ENCODE measurements around the gene GAGE10.

Gene GAGE10, protein sequence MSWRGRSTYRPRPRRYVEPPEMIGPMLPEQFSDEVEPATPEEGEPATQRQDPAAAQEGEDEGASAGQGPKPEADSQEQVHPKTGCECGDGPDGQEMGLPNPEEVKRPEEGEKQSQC
- total RNA-seq: 0 to 0.12 (median 0) reads per million in 18 experiments

DNA sequence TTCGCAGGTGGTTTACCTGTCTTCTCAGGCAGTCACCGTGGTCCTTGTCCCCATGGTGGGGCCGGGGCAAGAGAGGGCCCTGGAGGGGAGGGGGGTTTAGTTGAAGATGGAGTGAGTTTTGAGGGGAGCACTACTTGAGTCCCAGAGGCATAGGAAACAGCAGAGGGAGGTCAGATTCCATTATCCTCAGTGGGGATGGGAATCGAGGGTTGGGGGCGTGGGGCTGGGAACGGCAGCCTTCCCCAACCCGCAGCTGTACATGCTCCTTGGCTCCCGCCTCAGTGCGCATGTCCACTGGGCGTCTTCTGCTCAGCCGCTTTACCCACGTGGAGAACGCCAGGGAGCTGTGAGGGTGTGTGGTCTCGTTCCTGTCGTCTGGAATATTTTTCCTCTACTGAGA lies at the start of gene GAGE10:
GAGE10 (plus strand) TSS at position 301 of the 400 bp plus-strand sequence. CDS start 1,214 bp downstream, outside the sequence.
- DNase-seq: no peak

DNA sequence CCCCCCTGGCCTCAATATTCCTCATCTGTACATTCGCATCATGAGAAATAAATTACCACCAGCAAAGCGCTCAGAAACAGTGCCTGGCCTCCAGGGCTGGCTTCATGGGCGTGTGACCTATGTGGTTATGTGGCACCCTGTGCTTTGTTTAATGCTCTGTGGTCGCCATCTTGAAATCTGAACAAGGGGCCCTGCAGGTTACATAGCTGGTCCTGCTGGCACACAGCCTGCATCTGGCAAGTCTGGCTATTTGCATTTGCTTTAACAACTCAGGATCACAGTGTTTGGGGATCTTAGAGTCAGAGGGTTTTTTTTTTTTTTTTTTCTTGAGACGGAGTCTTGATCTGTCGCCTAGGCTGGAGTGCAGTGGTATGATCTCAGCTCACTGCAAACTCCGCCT lies 48.8 kb upstream of the GAGE10 start:
- DNase-seq: no peak

DNA sequence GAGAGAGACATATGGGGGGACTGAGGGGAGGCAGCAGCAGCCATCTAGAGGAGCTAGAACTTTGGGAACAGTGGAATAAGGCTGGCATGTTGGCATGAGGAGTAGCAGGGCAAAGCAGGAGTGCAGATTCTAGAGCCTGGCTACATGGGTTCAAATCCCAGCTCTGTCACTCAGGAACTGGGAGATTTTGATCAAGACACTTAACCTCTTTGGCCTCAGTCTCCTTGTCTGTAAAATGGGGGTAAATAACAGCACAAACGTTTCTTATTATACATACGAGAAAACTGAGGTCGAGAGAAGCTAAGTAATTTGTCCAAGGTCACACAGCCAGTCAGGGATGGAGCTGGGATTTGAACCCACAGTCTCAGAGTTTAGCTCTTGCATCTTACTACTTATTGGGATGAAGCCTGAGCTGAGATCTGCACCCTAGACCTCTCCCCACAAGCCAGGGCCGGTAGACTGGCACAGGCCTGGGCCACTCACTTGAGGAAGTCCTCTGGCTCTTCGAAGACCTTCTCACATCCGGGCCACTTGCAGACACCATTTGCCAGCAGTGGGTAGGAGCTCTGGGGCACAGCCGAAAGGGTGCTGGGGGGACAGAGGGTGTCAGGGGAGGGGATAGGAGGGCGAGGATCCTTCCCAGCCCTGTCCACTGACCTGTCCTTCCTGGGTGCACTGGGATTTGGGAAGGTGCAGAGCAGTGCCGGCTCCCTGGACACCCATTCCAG lies 47.0 kb upstream of the GAGE10 start:
- no peak for DNase-seq

DNA sequence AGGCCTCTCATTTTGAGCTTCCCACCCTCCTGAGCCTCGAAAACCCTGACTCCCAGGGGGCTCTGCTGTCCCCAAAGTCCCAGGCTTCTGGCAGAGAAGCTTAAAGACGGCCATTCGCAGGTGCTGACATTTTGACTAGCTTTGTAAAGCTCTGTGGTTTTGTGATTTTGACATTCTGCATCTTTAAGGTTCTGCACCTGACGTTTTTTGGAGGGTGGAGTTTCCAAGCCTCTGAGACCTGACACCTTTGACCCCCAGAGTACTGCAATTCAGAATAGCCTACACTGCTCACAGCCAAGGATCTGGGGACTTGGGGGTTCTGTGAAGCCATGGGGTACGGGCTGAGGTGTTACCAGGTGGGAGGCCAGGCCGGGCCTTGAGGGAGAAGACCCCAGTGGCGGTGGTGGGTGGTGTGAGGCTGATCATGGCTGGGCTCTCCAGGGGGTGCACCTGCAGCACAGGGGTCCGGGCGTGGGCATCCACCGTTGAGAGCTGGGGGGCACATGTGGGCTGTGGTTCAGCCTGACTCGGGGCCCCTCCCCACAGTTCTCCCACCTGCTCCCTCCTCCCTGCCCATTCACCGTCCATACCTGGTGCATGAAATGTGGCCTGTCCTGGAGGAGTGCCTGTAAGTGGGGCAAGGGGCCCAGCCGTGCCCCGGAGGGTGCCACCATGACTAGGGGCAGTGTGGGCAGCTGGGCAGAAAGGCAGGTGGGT lies 46.2 kb upstream of the GAGE10 start:
- DNase-seq: no peak

DNA sequence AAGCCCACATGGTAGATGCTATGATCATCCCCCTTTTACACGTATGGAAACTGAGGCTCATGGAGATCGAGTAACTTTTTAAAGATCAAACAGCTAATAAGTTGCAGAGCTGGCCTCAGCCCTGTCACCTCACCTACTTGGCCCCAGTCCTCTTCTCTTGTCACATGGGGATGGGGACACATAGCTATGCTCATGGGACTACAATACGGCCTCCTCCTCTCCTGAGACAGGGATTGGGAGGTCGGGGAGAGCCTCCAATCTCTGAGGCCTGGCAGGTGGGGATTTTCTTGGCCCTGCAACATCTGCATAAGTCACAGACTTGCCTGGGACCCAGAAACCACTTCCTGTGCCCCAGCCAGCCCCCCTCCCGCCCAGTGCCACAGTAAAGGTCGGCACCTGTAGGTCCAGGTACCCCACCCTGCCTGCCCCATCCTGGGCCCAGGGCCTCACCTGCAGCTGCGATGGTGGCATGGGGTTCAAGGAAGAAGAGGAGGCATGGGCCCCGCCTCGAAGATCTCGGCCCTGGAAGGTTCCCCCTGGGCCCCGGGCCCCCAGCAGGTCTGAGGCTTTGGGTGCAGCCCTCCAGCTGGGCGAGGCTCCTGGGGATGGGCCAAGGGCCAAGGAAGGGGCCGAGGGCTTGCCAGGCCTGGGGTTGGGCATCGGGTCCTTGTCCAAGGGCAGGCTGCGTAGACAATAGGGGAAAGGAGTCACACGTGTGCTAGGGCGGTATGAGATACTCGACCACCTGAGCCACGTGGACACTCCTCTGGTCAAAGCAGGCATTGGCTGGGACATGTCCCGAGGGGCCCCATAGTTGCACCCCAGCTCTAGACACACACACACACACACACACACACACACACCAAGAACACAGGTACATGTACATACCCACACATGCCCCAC lies 45.3 kb upstream of the GAGE10 start:
- DNase-seq: no peak

DNA sequence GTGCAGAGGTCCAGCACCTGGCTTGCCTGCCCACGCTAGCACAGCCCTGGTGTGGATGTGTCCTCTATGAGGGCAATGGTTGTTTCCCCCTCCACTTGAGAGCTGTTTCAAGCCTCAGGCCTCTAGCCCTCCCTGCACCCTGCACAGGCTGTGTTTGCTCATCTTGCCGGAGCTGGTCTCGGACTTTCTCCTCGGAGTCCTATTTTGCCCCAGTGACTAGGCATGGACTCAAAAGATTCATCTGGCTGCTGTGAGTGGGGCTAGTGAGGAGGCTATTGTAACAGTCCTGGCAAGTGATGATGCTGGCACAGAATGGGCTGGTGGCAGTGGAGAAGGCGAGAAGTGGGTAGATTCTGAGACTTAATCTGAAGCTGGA lies 44.7 kb upstream of the GAGE10 start:
- no peak for DNase-seq

DNA sequence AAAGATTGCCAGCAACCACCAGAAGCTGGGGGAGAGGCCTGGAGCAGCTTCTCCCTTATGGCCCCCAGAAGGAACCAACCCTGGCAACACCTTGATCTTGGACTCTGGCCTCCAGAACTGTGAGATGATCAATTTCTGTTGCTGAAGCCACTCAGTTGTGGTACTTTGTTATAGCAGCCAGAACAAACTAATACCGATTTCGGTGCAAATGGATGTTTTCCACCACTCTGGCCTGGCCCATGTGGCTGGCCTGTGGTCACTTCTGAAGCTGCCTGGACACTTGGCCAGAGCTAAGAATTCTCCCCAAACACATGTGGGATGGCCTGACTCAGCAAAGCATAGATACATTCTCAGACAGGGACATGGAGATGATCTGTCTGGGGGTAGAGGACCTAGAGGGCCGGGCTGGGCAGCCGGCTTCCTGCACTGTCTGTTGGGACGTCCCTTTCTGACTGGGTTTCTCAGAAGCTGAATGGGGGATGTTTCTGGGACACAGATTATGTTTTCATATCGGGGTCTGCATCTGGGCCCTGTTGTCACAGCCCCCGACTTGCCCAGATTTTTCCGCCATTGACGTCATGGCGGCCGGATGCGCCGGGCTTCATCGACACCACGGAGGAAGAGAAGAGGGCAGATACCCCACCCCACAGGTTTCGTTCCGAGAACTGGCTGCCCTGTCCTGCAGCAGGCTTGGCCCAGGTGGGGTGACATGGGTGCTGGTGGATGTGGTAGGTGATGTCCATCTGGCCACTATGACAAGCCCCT lies 43.0 kb upstream of the GAGE10 start:
- DNase-seq: no peak

DNA sequence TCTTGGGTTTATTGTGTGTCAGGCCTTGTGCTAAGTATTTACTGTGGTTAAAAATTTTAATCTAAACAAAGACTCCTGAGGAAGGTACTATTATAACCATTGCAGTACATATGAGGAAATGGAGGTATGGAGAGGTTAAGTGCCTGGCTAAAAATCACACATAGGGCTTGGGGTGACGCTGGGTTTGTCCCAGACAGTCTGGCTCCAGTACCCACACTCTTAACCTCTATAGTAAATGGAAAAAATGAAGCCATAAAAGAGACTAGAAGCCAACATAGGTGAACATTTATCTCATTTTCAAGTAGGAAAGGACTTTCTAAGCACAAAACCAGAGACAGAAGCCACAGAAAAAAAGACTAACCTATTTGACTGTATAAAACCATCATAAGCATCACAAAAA lies 40.8 kb upstream of the GAGE10 start:
- DNase-seq: no peak

DNA sequence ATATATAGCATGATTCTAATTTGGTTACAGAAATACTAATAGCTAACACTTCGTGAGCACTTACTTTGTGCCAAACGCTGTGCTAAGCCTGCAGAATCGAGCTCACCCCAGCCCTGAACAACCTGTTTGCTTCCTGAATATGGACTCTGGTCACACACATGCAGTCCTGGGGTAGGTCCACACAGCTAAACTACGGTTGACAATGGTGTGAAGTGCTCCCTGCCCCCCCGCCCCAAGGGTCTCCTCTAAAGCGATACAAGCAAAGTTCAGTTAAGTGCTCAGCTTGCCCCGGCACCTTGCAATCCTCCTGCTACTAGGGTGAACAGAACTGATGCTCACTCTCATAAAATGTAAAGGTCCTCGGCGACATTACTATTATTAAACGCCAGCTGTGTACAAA lies 39.8 kb upstream of the GAGE10 start:
- DNase-seq: no peak

DNA sequence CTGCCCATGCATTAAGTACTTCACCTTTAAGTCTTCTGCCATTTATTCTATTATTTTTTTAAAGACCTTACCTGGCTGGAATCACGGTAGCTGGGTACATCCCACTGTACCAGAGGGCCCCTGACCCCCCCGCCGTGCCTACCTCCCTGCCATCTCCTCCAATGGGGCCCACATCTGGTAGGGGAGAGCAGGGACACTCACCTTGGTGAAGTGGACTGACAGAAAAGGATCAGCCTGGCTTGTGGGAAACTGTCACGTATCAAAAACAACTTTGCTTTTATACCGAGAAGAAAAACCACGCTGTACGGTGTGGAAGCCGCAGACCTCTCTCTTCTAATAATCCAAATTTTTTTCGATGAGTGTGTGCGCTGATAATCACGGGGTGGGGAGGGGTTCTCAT lies 39.0 kb upstream of the GAGE10 start, which contains the start of gene FOXP3:
FOXP3 (minus strand) TSS at position 251 of the 400 bp plus-strand sequence. CDS start 6,205 bp downstream, outside the sequence.
- DNase-seq: no peak

DNA sequence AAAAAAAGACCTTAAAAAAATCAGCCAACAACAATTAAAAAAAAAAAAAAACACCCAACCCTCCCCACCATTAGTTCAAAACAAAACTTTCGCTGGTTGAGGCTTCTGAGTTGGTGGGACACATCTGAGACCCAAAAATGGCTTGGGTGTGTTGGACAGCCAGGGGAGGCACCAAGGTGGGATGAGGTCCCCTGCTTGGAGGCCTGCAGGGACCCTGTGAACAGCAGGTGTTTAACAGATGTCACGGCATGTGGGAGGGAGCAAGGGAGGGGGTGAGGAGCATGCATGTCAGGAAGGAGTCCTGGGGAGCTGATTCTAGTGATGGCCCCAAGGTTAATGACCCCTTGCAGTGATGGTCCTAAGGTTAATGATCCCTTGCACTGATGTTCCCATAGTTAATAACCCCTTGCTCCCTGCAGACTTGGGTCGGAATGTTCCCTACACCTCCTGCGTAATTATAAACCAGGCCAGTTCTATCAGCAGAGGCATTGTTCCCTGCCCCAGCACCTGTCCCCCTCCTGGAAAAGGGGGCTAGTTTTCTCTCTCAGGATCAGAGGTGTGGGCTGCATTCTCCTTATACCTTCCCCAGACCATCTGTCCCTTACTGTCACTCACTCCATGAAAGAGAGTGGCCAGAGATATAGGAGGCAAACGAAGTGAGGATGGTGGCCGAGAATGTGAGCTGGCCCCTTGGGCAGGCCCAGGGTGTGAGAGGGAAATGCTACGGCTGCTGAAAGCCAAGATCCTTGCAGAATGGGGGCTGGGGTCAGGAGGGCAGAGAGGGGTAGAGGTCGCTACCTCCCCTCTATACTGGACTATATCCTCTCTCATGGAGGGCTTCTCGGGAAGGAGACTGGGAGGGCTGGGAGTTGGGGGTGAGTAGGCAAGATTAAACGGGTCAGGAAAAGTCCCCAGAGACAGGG lies 36.7 kb upstream of the GAGE10 start:
- no peak for DNase-seq

DNA sequence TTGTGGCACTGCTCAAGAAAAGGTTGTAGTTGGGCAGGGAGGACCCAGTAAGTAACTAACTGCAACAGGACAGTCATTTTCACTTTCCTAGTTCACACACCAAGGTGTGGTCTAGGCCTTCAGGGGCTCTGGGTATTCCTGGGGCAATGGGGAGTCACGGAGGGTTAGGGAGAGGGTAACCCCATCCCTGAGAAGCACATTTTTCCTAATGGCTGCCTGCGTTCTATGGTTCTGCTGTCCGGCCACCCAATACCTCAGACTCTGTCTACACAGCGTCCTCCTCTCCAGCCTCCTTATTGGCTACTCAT lies 34.8 kb upstream of the GAGE10 start:
- no peak for DNase-seq

DNA sequence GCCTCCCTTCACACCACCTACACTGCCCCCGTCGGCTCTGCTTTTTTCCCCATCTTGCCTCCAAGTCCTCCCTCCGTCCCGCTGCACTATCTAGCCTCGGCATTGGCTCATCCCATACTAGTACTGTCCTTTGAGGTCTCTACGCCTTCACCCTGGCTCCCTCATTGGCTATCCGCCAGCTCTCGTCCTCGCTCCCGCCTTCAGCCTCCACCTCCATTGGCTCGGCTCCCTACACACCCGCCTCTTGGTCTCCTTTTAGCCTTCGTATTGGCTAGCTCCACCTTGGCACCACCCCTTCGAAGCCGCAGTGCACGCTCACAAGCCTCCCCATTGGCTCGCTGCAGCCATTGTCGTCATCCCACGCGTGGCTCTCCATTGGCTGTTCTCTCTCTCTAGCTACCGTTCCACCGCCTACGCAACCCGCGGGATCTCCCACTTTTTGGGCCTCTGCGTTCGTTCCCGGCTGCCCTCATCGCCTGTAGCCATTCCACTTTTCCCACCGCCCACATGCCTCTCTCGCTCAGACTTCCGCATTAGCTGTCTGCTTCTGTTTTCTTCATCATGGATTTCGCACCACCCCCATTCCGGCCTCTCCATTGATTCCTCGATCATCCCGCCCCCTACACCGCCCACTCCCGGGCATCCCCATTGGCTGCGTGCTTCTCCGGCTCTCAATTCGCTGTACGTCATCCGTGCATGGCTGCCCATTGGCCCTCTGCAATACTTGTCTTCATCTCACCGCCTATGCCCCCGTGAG lies 34.3 kb upstream of the GAGE10 start:
- DNase-seq: peak; percentile 97

DNA sequence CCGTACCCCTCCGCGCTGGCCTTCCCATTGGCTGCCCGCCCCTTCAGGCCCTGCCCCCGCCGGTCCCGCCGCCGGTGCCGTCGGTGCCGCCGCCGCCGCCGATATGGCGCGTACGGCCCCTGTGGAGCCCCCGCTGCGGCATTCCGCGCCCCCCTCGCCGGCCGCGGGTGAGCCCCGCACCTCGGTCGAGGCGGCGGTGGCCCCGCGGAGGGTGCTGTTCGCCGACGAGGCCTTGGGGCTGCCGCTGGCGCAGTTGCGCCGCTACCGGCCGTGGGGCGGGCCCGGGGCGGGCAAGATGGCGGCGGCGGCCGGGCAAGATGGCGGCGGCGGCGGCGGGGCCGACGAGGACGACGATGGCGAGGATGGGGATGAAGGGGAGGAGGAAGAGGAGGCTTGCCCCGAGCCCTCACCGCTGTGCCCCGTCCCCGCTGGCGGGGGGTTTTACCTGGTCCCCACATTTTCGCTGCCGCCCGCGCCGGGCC lies 33.6 kb upstream of the GAGE10 start, which contains the start of gene PPP1R3F:
PPP1R3F (plus strand) TSS at position 27 of the 482 bp plus-strand sequence; CDS start at position 104, 77 bp downstream.
- no peak for DNase-seq

DNA sequence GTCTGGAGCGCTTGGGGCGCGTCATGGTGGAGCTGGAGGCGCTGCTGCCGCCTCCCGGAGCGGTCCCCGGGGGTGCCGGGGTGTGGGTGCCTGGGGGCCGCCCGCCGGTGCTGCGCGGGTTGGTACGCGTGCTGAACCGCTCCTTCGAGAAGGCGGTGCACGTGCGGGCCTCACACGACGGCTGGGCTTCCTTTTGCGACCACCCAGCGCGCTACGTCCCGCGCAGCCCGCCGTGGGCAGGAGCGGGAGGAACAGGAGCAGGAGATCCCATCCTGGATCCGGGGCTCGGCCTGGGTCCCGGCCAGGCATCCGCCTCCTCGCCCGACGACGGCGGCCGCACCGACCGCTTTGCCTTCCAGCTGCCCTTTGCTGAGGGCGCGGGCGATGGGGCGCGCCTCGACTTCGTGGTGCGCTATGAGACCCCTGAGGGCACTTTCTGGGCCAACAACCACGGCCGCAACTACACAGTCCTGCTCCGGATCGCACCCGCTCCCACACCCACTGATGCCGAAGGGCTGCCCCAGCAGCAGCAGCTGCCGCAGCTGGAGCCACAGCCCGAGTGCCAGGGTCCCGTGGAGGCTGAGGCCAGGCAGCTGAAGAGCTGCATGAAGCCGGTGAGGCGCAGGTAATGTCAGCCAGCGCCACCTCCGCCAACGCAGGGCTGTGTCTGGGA lies 33.1 kb upstream of the GAGE10 start:
- DNase-seq: no peak

DNA sequence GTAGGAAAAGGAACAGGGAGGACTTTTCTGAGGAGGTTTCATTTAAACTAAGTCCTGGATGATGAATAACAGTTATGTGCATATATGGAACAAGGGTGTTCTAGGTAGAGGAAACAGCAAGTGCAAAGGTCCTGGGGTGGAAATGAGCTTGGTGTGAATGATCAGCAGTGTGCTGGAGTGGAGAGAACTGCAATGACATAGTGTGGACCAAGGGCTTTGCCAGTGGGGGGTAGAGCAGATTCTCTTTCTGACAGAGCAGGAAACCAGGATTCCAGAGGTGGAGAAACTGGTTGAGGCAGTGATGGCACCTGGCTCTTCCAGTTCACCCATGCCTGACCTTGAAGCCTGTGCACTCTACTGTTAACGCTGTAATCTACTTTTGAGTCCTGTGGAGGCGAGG lies 32.1 kb upstream of the GAGE10 start:
- DNase-seq: no peak

DNA sequence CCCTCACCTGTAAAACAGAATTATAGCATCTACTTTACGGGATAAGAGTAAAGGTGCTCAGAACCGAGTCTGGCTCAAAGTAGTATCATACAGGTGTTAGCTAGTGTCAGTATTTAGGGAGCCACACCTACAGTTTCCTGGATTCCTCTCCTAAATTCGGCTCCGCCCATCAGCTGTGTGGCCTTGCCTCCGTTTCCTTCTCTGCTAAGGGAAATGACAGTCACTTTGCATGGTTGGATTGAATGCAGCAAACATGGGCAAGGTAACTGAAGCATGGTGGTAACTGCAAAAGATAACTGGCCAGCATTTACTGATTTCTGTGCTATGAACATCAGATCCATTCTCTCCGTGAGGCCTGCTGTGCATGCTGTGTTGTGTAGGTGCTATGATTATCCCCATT lies 31.0 kb upstream of the GAGE10 start:
- DNase-seq: no peak

DNA sequence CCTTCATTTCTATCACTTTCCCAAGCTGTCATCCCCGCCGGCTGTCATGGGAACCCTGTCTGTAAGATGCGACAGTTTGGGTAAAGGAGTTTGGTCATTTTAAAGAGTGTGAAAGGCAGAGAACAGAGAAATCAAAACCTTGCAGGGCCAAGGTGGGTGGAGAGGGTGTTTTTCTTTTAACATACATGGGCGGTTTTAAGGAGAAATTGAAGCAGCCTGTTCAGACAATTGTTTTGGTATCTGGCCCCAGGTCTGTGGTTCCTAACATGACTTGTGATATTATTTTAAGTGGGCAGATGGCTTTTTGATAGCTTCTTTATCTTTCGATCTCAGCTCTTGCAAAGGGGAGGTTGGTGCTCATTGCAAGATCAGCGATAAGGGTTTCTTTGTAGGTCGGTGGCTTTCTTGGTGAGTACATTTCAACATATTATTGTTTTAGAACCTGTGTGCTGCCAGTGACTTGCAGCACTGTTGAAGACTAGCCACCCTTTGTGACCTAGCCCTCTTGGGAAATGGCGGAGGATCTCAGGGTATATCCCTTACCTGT lies 30.2 kb upstream of the GAGE10 start:
- DNase-seq: no peak

DNA sequence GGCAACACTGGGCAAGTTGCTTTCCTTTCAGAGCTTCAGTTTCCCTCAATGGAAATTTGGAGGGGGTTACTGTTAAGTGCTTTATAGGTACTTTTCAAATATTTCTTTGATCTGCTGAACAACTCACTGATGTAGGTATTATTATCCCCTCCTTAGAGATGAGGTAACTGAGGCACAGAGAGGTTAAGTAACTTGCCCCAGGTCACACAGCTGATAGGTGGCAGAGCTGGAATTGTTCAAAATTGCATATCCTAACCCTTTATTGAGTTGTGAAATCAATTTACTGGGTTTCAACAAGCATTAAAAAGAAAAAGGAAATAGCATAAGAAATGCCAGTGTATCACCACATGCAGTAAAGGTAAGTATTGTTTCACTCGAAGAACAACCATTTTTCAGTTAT lies 27.2 kb upstream of the GAGE10 start:
- no peak for DNase-seq

Data from inflammatory macrophage (primary cell).